Measurements from ENCODE around the gene CNTN5. TPM values are rescaled to one million over a fixed set of nuclear protein-coding genes. Genes with fewer than 3 reads are reported as not detected.

CNTN5 gene
- total RNA-seq, 2 donors from 2014 or later, result 0.78 TPM; not detected in 1

DNA sequence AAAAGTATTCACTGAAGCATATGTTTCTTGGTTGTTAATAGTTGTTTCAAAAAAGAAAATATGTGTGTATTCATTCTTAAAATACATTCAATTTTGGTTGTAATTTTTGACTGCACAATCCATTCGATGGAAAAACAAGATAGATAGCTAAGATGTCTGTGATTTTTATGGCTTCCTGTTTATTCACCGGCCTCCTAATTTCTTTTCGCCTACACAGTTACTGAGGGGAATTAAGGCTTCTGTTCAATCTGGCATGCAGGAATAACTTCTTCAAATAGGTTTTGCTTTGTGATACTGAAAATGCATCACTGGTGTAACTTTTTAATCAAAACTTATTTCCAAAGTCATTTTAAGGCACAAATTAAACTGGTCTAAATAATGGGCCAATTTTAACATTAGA, 1375.5 kb downstream of the CNTN5 start:
- Histone ChIP-seq H3K27ac (no peak overlapping the region), H3K27me3 (no peaks in the 10 kb centered on the region), H3K36me3 (replicated peaks in 1 of 2; ENCODE audit: insufficient read depth in 1 of 2, low read depth in 2 of 2) (no peaks in the 10 kb centered on the region), H3K4me1 (no peaks in the 10 kb centered on the region), H3K9me3 (no peaks in the 10 kb centered on the region), H3K4me3 (no peak overlapping the region)
- TF ChIP-seq POLR2A (IDR thresholded peaks at IDR 0.05) (no peak), CTCF (IDR thresholded peaks at IDR 0.05) (no peak)
- no peak for ATAC-seq
- DNase-seq, result no peak
- intact Hi-C loops (cut with DNase I), result no loop called here
- 58 to 69% methylated on average over 3 of the region's 3 CpGs for WGBS, 2 donors

DNA sequence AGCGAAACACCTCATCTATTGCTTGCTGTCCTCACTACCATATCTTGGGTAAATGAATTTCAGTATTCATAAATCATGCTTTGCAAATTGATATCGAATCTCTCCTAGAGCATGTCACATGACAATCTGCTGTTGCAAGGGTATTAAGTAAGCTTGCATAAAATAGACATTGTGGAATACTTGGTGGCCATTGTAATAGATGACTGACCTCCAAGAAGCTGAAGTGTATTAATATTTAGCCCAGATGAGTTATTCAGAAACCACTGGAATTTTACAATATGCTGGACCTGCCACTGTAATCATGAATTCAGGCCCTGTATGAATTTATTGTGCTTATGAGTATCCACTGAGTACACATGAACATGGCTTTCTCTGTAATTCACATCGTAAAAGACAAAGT, 1376.7 kb downstream of the CNTN5 start:
- Histone ChIP-seq H3K27ac (no peak overlapping the region), H3K4me1 (no peaks in the 10 kb centered on the region), H3K4me3 (no peak overlapping the region), H3K36me3 (replicated peaks in 1 of 2; ENCODE audit: insufficient read depth in 1 of 2, low read depth in 2 of 2) (no peaks in the 10 kb centered on the region), H3K27me3 (no peaks in the 10 kb centered on the region), H3K9me3 (no peaks in the 10 kb centered on the region)
- intact Hi-C loops (cut with DNase I), result no loop called here
- TF ChIP-seq CTCF (IDR thresholded peaks at IDR 0.05) (no peak), POLR2A (IDR thresholded peaks at IDR 0.05) (no peak)
- WGBS, 2 donors, result 46 to 50% methylated on average over 3 of the region's 3 CpGs
- DNase-seq, result no peak
- ATAC-seq, result peak; percentile 21

- intact Hi-C loops (cut with DNase I), result no loop called here
- no peak for ATAC-seq
- no peaks in the 10 kb centered on the region for H3K9me3 ChIP-seq
- no peak overlapping the region for H3K4me3 ChIP-seq
- no peak for DNase-seq
- TF ChIP-seq POLR2A (IDR thresholded peaks at IDR 0.05), result no peak
- TF ChIP-seq CTCF (IDR thresholded peaks at IDR 0.05), result no peak
- H3K4me1 ChIP-seq, result no peaks in the 10 kb centered on the region
- WGBS, 2 donors, result 13 to 29% methylated on average over 2 of the region's 2 CpGs
- no peaks in the 10 kb centered on the region for H3K36me3 ChIP-seq (replicated peaks in 1 of 2; ENCODE audit: insufficient read depth in 1 of 2, low read depth in 2 of 2)
- H3K27me3 ChIP-seq, result no peaks in the 10 kb centered on the region
- H3K27ac ChIP-seq, result no peak overlapping the region
Observed at GRCh38 chr11:100403816-100404215, 1383.1 kb downstream of the CNTN5 start.

- no peaks in the 10 kb centered on the region for H3K36me3 ChIP-seq (replicated peaks in 1 of 2; ENCODE audit: insufficient read depth in 1 of 2, low read depth in 2 of 2)
- no peak for DNase-seq
- H3K9me3 ChIP-seq, result no peaks in the 10 kb centered on the region
- no peaks in the 10 kb centered on the region for H3K27me3 ChIP-seq
- WGBS, 2 donors, result 69 to 72% methylated on average over 10 of the region's 10 CpGs
- H3K4me3 ChIP-seq, result no peak overlapping the region
- no peak overlapping the region for H3K27ac ChIP-seq
- no peak for ATAC-seq
- no peak for TF ChIP-seq CTCF (IDR thresholded peaks at IDR 0.05)
- no peak for TF ChIP-seq POLR2A (IDR thresholded peaks at IDR 0.05)
- H3K4me1 ChIP-seq, result no peaks in the 10 kb centered on the region
- intact Hi-C loops (cut with DNase I), result no loop called here
Observed at GRCh38 chr11:100404907-100405306, 1384.2 kb downstream of the CNTN5 start.
